Hematopoietic multipotent progenitor cell treated with erythropoietin and hydrocortisone succinate and interleukin-3 and kit ligand, for 4 days (in vitro differentiated cells): ENCODE results near the gene CSF3R.
A peak's percentile ranks its signal among the peaks of the same experiment; 100 is the strongest.
"Not testable (repeated sequence)": the region's sequence is repeated elsewhere in the genome, so short reads cannot be mapped to it uniquely, and the experiment has no call there.

ENCODE experiments used
- DNase-seq: peaks from one replicate; pipeline ENCODE4 v3.0.0-alpha.2; 2015

CSF3R gene

DNA sequence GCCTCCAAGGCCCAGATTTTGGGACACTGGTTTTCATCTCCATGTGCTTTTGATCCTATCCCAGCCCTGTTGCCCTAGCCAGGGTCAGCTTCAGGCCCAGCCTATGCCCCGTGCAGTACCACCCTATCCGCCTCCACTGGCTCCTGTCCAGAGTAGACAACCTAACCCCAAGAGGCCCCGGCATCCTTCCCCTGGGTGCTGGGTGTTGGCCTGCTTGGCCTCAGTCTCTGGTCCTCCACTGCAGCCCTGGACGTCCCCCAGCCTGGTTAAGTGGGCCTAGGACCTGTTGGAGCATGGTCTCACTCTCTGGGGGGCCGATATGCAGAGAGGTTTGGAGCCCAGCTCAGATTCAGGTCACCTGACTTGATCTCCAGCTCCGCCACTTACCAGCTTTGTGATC lies 1.6 kb downstream of the CSF3R start:
- DNase-seq = no peak

DNA sequence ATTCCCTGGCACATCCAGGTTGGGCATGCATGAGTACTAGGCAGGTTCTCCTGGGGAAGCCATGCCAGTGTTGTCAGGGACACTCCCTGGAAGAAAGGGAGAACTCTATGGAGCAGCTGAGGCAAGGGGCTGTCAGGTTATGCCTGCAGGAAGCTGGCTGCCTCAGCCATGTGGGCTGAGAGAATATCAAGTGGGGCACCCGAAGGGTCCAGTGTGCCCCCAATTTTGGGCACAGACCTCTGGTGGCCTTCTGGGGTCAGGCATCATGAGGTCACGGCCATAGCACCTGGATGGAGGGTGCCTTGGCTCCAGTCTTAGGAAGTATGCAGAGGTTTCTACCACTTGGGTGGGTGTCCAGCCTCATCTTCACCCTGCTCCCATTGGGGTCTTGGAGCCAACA lies 2.6 kb downstream of the CSF3R start:
- no peak for DNase-seq

DNA sequence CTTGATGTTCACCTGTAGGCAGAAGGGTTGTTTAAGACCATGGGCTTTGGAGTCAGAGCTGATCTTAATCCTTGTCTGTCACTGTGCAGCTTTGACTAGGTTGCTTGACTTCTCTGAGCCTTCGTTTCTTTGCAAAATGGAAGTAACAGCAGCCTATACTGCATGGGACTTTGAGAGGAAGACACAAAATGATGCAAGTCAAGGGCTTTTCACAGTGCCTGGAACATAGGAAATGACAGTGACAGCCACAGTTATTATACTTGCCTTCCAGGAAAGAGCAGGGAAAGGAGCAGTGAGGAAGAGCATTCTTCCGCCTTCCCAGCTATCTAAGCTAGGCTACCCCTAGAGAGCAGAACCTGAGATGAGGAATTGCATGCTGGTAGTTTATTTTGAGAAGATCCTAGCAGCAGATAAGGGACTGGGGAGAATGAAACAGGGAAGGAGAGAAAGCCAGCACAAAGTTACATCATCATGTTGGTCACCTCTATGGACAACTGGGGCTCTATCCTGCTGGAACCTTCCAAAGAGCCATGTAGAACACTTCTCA lies 3.1 kb downstream of the CSF3R start:
- no peak for DNase-seq

DNA sequence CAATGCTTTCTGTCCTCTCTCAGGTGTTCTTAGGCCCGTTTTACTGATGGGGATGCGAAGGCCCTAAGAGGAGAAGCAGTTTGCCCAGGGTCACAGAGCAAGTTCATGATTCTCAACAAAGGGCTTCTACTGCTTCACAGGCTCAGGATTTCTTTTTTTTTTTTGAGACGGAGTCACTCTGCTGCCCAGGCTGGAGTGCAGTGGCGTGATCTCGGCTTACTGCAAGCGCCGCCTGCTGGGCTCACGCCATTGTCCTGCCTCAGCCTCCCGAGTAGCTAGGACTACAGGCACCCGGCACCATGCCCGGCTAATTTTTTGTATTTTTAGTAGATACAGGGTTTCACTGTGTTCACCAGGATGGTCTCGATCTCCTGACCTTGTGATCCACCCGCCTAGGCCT lies 5.1 kb downstream of the CSF3R start:
- not testable (repeated sequence) for DNase-seq

GRCh38 chr1:36476945-36477344 lies 5.8 kb downstream of the CSF3R start:
- no peak for DNase-seq

DNA sequence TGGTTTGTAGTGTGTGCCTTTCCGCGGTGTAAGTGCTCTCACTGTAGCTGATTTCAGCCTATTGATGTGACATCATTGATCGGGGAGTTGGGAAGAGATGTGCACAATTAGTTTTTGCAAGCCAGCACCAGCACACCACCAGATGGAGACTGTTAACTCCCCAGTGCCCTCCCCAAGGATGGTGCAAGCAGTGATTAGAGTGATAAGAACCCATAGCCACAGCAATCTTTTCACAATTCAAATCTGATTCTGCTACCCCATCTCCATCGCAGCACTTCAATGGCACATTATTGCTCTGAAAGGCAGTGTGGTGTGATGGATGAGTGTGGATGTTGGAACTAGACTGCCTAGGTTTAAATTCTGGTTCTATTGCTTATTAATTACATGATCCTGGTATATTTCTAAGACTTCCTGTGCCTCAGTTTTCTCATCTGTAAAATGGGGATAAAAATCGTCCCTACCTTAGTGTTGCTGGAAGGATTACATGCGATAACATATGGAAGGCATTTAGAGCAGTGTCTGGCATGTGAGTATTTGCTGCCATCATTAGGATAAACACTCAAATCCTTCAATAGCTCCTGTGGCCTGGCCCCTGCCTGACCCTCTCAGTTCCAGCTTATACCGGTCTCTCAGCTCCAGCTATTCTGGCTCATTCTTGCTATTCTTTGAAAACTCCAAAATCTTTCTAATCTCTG lies 6.7 kb downstream of the CSF3R start:
- peak; percentile 62 for DNase-seq

GRCh38 chr1:36475341-36475740 lies 7.4 kb downstream of the CSF3R start:
- no peak for DNase-seq

GRCh38 chr1:36472656-36473055 lies 10.1 kb downstream of the CSF3R start:
- no peak for DNase-seq

GRCh38 chr1:36471830-36472641 lies 10.7 kb downstream of the CSF3R start:
- DNase-seq = no peak

GRCh38 chr1:36469163-36469562 lies 13.6 kb downstream of the CSF3R start:
- DNase-seq = no peak

DNA sequence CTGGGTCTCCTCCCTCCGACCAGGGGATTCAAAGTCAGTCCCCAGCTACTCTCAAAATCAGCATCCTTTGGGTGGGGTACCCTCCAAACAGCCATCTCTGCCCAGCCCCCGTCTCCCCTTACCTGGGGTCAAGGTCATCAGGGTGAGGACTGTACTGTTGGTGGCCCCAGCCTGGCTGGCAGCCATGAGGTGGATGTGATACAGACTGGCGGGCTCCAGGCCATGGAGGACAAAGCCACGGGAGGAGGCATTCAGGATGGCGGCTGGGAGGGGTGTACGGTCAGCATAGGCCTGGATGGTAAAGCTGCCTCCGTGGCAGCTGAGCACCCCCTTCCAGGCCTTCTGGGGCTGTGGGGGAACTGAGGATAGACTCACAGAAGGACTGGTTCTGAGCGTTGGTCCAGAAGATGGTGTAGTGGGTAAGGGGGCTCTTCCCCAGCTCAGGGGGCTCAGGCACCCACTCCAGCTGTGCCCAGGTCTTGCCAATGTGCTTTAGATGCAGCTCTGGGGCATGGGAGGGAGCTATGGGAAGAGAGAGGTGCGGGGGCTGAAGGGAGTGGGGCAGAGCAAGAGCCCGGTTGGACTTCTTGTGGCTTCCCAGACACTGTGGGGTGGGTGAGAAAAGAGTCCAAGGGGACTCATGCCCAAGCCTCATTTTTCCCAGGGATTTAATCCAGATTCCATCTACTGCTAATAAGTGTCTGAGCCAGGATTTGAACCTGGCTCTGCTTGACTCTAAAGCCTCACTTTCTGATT lies 14.8 kb downstream of the CSF3R start:
- no peak for DNase-seq

DNA sequence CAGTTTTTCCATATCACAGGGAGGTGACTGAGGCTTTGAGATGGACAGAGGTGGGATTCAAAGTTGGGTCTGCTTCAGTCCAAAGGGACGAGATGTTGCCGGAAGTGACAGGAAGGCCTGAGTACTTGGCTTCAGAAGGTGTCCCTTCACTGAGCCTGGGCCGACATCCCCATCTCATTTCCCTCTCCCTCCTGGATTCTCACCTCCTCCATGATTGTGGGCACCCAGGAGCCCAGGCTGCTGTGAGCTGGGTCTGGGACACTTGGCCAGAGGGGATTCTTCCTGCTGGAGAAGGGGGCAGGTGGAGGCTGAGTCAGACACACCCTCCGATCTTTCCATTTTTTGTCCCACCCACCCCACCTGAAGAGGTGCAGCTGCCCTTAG lies 15.7 kb downstream of the CSF3R start:
- no peak for DNase-seq

- no peak for DNase-seq
Observed at GRCh38 chr1:36466370-36467026, 16.2 kb downstream of the CSF3R start.

- DNase-seq = no peak
Observed at GRCh38 chr1:36465731-36466369, 16.9 kb downstream of the CSF3R start.

DNA sequence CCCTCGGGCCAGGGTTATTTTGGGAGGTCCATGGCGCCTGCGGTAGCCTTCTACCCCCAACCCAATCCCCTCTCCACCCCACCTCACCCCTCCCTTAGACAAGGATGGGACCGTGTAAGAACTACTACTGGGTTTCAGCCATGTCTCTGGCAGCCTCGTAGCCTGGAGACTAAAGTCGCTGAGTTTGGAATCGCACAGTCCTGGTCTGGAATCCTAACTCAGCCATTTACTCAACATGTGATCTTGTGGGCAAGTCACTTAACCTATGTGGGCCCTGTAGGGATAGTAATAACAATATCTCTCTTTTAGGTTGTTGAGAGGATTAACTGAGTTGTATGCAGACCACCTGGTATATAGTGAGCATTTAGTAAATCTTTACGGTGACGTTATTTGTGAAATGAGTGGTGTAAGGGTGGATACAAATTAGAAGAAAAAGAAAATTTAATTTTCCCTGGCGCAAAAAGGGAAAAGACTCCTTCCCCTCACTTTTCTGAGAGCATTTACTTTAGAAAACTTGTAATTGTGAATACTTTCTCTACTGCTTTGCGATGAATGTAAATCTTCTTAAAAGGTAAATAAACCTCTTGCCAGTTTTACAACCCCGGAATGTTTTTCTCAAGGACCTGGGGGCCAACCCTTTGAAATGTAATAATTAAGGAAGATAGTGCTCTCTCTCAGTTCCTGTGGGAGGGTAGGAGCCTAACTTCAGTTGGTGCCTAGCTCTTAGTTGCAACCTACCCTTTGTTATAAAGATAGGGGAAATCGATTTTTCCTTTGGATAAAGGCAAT lies 17.9 kb downstream of the CSF3R start:
- no peak for DNase-seq

DNA sequence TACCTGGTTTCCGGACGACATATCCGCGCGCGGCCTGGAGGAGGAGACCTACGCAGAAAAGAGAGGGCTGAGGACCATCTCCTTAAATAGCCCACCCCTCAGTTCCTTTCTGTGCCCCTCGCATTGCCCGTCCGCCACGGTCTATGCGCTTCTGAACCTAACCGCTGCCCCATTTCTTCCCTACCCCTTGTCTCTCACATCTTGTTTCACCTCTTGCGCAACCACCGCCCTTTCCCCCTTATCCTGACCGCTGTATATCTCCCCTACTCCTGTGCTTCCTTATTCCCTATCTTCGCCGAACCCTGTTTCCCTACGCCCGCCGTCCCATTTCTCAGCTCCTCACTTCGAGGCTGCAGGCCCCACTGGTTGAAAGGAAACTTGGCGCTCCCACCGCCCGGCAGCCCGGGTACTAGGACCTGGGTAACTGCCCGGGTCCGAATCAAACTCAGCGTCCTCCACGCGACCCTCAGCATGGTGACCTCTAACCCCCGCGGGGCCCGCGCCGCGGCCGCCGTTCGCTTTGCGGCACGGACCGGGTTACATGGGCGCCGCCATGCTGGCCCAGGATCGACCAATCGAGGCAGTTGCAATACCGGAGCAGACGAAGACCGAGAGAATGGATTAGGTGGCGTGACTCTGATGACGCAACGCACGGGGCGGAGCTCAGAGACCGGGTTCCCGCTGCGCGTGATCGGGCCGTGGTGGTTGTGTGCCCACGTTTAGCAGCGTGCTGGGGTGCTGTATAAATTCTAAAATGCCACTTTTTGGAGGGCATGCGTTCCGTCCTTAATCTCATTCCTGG lies 18.7 kb downstream of the CSF3R start, which contains the start of gene MRPS15:
Gene MRPS15 (minus strand): TSS at position 582 of the 802 bp plus-strand sequence. CDS start 109 bp downstream, at position 473.
- DNase-seq = peak; percentile 99

DNA sequence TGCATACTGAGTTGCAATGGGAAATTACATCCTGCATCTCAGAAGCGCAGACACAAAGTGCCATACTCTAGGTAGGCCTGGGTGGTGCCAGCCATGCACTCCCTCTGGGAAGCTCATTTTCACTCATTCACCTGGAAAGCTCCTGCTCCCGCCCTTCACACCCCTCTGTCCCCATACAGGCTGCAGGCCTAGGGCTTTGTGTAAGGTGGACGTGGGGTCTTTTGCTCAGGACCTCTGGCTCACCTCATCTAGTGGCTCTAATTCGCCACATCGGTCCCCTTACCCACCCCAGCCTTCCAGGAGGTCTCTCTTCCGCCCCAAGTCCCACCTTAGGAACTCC lies 19.3 kb downstream of the CSF3R start:
- DNase-seq = peak; percentile 26

DNA sequence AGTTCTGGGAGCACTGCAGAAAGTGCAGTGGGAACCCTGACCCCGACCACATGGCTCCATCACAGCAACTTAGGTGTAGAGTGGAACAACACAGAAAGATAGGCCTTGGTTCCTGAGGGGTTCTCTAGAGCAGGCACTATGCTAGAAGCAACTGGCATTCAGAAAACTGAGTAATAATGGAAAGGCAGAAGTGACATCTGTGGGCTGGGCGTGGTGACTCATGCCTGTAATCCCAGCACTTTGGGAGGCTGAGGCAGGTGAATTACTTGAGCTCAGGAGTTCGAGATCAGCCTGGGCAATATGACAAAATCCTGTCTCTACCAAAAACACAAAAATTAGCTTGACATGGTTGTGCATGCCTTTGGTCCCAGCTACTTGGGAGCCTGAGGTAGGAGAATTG lies 23.8 kb downstream of the CSF3R start:
- peak; percentile 29 for DNase-seq

DNA sequence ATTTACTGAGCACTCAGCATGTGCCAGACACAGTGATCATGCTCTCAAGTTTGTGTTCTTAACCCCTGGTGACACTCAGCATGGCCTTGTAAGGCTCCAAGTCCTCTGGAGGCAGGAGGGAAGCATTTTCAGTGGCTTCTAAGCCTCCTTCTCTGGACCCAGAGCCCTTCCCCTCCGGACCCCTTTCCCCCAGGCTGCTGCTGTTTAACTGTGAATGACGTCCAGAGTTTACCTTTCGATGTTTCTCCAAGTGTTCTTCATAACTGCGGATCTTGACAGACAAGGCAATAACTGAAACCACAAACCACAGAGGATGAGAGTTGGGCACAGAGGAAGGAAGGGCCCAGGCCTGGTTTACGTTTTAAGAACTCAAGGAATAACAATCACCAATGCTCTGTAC lies 25.0 kb downstream of the CSF3R start:
- peak; percentile 82 for DNase-seq

DNA sequence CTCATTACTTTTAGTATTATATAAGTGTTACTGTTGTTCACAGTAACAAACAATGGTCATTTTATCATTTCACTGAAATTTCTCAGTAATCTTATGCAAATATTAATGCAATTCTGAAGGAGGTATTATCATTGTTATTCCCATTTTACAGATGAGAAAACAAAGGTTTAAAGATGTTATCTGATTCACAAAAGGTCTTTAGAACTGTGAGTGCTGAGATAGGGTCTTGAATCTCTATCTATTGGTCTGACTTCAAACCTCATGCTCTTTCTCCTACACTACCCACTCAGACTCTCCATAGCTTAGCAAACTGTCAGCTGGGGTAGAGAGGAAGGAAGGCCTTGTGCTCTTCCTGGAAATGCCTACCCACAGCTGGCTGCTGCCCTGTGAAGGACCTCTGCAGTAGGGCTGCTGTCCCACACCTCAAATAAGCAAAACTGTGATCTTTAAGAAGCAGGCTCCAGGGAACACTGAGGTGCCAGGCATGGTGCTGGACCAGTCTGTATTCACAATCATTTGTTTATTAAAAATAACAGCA lies 26.3 kb downstream of the CSF3R start:
- no peak for DNase-seq
